OCI-LY1 (cell line): ENCODE measurements around the gene FRMD5.

Experiments used
- EZH2 ChIP-seq: fragments of 200-600 bp; sonication (generic), shearing (Covaris generic); IDR thresholded peaks from 2 replicates; pipeline ENCODE4 v1.8.0; 2017; ENCODE audit warnings: borderline replicate concordance, mixed run types, mild to moderate bottlenecking, antibody characterized with exemption, low read length, moderate library complexity, mixed read lengths
- TF ChIP-seq, protein P1 (sequence below): fragments of 200-600 bp; sonication (generic), shearing (Covaris generic); IDR thresholded peaks from 2 replicates; pipeline ENCODE4 v1.5.1; 2017; ENCODE audit warnings: mild to moderate bottlenecking, antibody characterized with exemption, low read length, moderate library complexity, mixed read lengths

DNA sequence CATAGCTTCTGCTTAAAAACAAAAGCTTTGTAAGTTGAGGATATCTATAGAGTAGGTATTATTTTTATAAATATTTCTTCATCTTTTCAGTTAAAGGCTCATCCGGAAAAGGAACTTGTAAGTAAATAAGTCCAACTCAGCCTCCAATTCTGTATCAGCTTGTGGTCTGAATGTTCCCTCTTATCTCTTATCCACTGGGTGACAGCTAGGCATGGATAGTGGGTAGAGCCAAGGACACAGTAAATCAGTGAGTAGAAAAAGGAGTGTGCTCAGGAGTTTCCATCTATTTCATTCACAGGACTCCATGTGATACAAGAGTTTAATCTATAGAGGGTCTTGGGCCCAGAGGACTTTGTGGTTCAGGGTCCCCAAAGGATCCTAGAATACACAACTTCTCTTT lies 50.9 kb downstream of the FRMD5 start:
- TF ChIP-seq, protein P1, sequence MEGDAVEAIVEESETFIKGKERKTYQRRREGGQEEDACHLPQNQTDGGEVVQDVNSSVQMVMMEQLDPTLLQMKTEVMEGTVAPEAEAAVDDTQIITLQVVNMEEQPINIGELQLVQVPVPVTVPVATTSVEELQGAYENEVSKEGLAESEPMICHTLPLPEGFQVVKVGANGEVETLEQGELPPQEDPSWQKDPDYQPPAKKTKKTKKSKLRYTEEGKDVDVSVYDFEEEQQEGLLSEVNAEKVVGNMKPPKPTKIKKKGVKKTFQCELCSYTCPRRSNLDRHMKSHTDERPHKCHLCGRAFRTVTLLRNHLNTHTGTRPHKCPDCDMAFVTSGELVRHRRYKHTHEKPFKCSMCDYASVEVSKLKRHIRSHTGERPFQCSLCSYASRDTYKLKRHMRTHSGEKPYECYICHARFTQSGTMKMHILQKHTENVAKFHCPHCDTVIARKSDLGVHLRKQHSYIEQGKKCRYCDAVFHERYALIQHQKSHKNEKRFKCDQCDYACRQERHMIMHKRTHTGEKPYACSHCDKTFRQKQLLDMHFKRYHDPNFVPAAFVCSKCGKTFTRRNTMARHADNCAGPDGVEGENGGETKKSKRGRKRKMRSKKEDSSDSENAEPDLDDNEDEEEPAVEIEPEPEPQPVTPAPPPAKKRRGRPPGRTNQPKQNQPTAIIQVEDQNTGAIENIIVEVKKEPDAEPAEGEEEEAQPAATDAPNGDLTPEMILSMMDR, result no peak
- TF ChIP-seq EZH2, result no peak
